ENCODE data around the gene C1QTNF3.

GRCh38 chr5:34035756-34036155 is 7.3 kb downstream of the C1QTNF3 start:
- no peak for TF ChIP-seq CTCF (IDR thresholded peaks at IDR 0.05)
- TF ChIP-seq POLR2A (IDR thresholded peaks at IDR 0.05), result no peak
